GM18907 (cell line): ENCODE results near the gene POC1A.
"Not testable (repeated sequence)": the region's sequence is repeated elsewhere in the genome, so short reads cannot be mapped to it uniquely, and the experiment has no call there.

Experiments
- ATAC-seq: cut with Tn5 transposase; IDR thresholded peaks from one replicate; pipeline ENCODE4 v1.9.1; 2021; ENCODE audit warnings: mild to moderate bottlenecking, moderate library complexity; ENCODE audit not compliant: unreplicated experiment

POC1A gene

DNA sequence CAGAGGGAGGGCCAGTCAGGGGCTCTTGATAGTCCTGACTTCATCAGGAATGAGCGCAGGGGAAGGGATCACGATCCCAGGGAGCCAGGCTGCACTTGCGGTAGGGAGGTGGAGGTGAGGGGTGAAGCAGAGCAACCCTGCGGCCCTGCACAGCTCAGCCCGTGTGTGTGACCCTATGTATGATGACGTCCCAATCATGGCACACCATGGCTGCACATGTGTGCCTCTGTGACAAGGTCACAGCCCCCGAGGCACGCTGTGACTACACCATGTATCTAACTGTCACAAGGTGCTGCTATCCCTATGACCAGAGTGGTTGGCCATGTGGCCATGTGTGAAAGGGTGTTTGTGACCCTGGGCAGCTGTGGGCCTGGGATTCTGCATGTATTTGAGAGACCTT lies 30.5 kb upstream of the POC1A start:
- ATAC-seq = no peak

DNA sequence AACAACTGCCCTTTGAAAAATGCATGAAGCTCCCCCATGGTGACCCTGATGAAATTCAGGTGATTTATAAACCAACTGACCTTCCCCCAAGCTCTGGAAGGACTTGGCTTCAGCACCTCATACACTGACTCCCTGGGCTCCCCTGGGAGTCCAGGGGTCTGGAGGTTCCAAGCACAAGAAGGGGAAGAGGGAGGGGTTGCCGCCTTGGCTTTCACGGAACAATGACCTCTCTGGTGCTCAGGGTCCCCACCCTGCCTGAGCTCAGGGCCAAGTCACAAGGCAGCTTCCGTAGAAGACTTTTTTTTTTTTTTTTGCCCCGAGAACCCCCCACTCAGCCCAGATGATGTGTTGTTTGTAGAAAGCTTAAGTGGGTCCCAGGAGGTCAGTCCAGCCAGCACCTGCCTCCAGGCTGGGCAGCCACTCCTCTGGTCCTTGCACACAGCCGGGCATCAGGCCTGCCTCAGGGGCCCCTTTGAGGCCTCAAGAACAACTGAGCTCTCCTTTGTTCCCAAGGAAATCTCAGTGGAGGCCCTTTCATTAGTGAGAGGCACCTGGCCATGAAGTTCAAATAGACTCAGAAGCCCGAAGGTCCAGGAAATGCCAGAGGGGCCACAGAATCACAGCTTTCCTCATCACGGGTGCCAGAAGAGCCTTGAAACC lies 29.7 kb upstream of the POC1A start:
- ATAC-seq = no peak

DNA sequence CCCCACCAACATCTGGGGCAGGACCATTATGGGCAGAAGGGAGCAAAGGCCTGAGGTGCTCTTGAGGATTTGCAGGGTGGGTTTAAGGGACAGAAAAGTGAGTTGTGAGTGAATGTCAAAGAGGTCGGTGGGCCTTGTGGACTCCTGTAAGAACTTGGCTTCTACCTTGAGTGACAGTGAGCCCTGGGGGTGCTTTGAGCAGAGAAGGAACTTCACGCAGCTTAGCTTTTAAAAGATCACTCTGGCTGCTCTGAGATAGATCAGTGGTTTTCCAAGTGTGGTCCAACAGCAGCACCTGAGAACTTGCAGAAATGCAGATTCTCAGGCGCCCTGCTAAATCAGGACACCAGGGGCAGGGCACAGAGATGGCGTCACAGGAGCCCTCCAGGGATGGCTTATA lies 28.5 kb upstream of the POC1A start:
- no peak for ATAC-seq

DNA sequence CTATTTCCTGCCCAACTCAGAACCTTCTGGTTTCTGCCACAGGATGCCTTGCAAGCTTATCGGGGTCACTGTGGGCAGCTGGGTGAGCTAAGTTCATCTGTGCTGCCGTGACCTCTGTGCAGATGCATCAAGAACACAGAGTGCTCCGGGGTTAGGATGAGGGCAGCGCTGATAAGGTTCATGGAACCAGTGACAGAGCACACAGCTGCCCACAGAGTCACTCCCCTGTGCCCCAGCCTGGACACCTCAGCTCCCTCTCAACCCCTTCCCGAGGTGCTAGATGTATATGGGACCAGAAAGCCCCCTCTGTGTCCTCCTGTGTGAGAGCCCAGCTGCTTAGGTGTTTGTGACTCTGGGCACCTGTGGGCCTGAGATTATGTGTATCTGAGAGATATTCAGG lies 28.0 kb upstream of the POC1A start:
- ATAC-seq = no peak

DNA sequence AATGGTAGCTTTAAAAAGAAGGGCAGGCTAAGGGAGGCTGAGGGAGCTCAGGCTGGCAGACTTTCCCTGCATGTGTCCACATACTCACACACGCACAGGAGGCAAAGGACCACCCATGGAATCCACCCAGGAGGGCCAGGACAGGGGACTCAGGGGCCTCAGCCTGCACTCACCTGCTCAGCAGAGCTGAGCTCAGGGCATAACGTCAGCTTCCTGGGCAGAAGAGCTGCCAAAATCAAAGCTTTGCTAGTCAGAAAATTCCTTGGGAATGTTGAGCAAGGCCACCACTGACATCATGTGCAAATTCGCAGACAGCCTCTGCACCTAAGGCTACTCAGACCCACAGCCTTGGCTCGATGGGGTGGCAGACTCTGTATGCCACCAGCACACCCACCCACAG lies 27.3 kb upstream of the POC1A start:
- ATAC-seq = no peak

DNA sequence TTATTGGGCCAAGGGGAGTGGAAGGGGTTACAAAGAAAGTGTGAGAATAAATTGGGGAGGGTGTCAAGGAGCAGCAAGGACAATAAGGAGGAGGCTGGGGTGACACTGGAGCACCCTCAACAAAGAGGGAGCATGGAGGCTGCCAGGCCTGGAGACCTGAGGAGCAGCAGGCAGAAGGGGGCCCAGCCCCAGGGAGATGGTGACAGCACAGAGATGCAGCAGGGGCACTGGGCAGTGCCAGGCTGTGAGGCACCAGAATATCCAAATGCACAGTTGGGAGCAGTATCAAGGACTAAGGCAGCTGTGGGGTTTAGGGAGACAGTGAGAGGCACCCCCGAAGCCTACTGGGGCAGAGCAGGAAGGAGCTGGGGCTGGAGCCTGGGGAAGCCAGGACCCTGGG lies 24.3 kb upstream of the POC1A start:
- no peak for ATAC-seq

DNA sequence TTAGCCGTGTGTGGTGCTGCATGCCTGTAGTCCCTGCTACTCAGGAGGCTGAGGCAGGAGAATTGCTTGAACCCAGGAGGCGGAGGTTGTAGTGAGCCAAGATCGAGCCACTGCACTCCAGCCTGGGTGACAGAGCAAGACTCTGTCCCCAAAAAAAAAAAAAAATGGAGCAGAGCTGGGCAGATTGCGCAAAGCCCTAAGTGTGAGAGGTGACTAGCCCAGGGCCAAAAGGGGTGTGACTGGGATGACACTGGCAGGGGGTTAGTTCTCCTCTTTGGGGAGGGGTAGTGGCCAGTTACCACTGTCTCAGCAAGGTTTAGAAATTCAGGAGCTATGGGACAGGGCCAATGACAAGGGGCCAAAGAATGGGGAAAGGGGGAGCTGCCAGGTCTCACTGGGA lies 23.9 kb upstream of the POC1A start:
- not testable (repeated sequence) for ATAC-seq

DNA sequence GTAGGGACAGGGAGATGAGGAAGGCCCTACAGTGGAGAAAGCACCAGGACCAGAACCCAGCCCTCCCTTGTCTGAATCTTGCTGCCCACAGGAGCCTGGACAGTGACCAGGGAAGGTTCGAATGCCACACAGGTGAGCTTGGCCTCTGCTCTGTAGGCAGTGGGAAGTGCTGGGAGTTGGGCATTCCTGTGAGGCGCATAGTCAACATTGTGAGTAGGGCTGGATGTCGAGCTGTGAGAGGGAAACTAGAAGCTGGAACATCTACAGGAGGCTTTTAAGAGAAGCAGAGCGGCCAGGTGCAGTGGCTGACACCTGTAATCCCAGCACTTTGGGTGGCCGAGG lies 23.4 kb upstream of the POC1A start:
- no peak for ATAC-seq

DNA sequence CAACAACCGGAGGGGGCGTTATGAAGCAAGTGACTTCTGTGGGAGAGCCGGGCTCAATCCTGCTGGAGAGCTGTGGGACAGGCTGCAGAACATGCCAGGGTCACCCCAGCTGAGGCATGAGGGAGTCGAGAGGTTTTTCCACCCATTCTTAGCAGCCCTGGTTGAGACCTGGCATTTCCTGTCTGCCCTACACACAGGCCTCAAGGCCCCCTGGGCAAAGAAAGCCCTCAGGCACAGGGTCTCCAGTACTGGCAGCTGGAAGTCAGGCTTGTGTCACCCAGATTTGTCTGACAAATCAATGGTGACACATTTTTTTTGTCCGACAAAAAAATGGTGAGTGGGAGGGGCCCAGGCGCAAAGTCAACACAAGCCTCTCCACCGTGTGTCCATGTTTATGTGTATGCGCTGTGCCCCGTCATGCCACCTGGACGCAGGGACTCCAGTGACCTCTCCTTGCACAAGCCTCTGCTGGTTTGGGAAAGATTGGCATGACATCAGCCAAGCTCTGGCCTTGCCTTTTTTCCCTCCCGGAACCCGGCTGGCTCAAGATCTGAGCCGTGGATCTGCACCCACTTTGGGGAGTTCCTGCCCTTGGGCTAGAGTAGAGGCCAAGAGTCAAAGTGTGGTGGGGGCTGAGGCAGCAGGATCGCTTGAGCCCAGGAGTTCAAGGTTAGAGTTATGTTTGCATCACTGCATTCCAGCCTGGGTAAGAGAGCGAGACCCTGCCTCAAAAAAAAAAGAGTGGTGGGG lies 22.9 kb upstream of the POC1A start:
- ATAC-seq = no peak

DNA sequence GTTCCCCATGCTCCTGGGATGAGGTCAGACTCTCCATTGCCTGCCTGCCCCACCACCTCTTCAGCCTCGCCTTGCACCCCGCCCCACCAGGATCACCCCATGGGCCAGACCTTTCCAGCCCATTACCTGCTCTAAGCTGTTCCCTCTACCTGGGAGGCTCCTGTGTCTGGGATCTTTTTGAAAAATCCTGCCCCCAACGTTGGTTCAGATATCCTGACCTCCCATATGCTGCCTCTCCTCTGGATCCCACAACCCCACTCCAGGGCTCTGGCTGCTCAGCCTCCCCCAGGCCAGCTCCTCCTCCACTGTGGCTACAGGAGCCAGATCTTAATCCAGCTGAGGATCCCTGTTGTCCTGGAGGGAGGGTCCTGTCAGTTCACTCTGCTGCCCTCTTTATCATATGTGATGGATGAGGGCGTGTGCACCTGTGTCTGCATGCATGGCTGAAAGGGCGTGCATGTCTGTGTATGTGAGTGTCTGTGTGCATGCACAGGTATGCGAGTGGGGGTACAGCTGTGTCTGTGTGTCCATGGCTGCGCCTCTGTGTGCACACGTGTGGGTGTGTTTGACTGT lies 22.0 kb upstream of the POC1A start:
- no peak for ATAC-seq

DNA sequence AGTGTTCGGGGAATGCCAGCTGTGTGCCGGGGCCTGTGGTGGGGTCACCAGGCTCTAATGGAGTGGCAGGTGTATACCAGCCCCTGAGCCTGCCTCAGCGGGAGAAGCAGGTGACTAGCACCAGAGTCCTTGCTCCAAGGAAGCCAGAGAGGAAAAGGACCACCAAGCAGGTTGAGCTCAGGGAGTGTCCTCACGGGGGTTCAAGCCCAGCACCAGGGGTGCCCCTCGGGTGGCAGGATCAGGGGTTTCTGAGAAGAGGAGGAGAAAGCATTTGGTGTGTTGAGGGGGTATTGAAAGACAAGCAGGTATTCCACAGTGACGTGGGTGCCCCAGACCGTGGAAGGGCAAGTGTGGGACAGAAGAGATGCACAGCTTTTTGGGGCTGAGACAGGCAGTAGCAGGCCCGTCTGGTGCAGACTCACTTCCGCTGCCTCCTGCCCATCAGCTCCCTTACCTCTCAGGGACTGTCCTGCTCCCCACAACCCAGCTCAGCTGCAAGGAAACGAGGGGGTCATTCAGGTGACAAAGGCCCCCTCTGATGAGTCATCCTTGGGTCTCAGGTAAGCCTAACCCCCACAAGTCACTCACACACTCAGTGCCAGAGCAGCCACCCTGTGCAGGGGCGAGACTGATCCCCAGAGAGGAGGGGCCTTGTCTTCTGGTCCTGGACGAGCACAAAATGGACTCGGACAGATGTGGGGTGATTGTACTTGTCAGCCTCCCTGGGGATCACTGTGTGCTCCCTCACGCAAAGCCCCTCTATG lies 21.4 kb upstream of the POC1A start:
- ATAC-seq = no peak

DNA sequence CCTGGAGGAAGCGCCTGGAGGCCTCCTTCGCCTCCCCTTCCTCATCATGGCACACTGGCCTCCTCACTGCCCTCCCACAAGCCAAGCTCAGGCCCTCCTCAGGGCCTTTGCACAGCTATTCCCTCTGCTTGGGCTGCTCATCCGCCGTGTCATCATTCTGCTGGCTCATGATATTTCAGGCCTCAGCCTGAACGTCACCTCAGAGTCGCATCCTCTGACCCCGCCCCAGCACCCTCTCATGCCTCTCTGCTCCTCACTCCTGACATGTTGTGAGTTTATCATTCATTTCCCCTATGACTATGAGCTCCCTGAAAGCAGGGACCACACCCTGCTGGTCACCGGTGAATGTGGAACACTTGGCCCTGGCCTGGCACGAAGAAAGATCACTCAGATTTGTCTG lies 20.7 kb upstream of the POC1A start:
- no peak for ATAC-seq

DNA sequence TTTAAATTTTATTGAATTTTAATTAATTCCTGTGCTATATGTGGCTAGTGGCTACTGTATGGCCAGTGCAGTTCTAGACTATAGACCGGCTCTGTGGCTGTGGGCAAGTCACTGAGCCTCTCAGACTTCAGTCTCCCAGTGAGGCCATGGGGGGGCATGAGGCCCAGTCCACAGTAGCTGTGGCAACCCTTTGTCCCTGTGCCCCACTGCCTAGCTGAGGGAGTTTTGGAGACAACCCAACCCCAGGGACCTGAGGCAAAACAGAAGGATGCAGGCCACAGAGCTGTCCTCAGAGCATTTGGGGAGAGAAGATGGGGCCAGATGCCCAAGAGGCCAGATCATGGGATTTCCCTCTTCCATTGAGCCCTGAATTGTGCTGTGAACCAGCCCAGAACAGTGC lies 18.9 kb upstream of the POC1A start:
- ATAC-seq = no peak

DNA sequence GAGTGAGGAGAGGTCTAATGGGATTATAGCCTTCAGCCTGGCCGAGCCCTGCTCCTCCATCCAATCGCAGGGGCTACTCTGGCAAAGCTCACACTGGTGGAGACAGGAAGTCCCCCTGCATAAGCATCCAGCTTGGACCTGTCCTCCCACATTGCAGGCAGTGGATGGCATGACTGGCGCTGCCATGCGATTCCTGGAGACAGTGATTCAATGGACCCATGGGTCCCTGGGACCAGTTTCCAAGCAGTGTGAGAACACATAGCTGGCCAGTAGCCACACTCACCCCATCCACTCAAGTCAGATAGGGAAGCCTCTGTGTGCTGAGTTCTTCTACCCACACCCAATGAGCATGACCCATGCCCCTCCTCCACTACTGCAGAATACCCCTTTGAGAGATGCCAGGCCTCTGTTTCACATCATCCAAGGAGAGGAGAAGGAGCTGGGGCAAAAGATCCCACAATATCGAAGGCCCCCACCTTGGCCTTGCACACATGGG lies 18.1 kb upstream of the POC1A start:
- no peak for ATAC-seq

DNA sequence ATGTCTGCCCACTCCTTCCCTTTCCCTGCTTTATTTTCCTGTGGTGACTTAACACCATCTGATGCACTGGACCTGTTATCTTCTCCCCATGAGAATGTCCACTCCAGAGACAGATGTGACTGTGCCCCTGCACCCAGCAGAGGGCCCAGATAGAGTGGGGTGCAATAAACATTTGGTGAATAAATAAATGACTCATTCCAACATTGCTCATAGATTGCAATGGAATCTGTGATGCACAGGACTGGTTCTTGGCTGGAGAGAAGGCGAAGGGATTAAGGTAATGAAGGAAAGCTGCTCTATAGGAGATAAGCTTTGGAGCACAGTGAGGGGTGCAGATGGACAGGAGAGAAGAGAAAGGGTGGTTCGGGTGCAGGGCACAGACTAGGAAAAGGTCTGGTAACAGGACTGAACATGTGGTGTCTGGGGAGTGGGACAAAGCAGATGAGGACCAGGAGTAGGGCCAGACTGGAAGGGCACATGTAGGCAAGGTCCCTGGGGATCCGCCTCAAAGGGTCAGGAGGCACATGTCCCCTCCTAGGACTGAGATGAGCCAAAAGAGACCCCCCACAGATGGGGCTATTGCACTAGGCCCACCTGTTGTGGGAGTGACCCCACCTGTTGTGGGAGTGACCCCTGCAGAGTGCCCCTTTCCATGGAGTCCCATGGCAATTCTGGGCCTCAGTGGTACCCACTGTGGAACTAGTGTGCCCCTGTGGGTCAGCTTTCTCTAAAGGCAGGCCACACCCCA lies 17.5 kb upstream of the POC1A start:
- no peak for ATAC-seq

DNA sequence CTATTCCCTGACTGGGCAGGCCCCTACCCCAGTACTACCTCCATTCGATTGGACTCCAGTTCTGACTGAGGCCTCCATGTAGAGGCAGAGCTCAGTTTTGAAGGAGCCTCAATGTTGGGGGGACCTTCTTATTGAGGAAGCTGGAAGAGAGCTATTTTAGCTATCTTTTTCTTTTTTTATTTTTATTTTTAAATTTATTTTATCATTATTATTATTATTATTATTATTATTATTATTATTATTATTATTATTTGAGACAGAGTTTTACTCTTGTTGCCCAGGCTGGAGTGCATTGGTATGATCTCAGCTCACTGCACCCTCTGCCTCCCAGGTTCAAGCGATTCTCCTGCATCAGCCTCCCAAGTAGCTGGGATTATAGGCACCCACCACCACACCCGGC lies 16.0 kb upstream of the POC1A start:
- not testable (repeated sequence) for ATAC-seq

DNA sequence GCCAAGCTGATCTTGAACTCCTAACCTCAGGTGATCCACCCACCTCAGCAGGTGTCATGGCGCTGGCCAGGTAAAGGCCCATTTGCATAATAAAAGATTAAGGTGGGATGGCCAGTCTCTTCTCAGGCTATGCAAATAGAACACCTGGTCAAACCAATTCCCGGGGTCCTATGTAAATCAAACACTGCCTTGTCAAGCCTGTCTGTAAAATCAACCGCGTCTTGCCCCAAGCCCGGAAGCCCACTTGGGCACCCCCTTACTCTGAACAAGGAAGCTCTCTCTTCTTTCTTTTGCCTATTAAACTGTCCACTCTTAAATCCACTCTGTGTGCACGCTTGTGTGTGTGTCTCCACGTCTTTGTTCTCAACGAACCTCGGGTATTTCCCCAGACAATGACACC lies 13.0 kb upstream of the POC1A start:
- ATAC-seq = no peak

DNA sequence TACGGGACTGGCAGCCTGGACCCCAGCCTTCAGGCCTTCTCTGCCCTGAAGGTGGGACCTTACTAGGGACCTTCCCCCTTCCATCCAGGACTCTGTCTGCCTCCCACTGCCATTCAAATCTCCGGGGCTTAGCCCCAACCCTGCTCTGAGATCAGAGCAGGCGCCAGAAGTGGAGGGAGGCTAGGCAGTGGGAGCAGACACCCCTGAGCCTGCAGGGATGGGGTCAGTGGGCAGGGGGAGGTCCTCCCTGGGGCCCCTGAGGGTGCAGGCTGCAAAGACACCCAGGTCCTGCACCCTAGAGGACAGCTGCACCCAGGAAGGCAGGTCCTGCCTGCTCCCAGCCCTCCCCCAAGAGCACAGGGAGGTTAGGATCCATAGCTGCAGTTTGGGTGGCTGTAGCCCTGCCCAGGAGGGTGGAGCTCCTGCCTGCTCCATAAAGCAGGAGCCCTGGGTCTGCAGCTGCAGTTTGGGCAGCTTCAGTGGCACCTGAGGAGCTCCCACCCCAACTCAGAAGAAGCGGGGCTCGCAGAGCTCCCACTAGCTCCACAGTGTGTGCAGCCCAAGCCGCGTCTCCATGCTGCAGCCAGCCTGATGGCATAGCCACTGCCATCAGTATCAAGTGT lies 8.1 kb upstream of the POC1A start:
- no peak for ATAC-seq

DNA sequence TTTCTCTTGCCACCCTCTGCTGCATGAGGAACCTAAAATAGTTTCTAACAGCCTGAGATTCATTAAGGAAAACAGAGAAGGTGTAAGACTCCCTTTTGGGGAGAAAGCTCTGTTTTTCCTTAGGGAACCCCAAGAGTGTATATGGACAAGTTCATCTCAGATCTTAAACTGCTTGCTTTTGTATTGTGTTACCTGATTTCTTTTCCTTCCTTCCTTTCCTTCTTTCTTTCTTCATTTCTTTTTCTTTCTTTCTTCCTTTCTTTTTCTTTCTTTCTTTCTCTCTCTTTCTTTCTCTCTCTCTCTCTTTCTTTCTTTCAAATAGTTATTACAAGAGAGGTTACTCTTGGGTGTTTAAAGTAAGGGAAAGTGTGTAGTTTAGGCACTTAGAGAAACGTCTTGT lies 5.3 kb upstream of the POC1A start:
- no peak for ATAC-seq

DNA sequence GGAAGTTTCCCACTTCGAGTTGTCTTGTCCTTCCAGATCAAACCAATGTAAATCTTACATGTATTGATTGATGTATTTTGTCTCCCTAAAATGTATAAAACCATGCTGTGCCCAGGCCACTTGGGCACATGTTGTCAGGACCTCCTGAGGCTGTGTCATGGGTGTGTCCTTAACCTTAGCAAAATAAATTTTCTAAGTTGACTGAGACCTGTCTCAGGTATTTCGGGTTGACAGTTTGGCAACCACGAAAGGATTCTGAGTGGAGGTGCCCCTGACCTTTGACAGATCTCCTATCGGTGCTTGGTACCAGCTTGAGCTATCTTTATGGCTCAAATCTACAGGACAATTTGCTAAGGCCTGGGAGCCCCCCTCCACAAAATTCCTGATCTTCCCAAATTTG lies 1.7 kb upstream of the POC1A start:
- ATAC-seq = no peak
